Left renal pelvis (tissue), 4 donors: ENCODE results near the gene BTG2. TPM values are rescaled to one million over a fixed set of nuclear protein-coding genes. Genes with fewer than 3 reads are reported as not detected.

Experiments
- DNase-seq, 4 donors: peaks; one replicate each; pipeline ENCODE4 v3.0.0-alpha.2; 2013; ENCODE audit warnings: low read depth in 4 of 4, low spot score in 3 of 4
- polyA plus RNA-seq, 4 donors: library from polyadenylated mRNA; unstranded; fragments of 120-200 nt; gene quantifications; one replicate each; pipeline ENCODE4 v1.2.1, GENCODE V29; 2013; ENCODE audit not compliant: insufficient read length in 4 of 4

The BTG2 gene
- polyA plus RNA-seq, 4 donors: 103 to 223 (median 144) TPM

DNA sequence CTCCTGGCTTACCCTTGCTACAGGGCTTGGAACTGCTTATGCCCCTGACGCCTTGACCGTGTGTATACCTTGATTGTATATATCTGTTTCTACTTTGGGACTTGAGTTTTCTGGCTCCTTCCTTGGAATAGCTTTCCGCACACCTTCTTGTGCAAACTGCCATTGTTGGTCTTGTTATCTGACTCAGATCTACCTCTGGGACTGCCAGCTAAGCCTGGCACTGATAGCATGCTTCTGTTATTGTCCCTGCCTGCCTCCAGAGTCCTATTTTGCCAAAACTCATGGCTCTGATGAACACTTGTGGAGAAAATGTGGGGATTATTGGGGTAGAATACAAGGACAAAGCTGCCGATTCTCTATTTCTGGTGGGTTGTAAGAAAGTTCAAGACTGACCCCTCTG, 30.2 kb downstream of the BTG2 start:
- DNase-seq: no peak

- no peak for DNase-seq
These were observed 30.8 kb downstream of the BTG2 start for GRCh38 chr1:203336097-203336496.

DNA sequence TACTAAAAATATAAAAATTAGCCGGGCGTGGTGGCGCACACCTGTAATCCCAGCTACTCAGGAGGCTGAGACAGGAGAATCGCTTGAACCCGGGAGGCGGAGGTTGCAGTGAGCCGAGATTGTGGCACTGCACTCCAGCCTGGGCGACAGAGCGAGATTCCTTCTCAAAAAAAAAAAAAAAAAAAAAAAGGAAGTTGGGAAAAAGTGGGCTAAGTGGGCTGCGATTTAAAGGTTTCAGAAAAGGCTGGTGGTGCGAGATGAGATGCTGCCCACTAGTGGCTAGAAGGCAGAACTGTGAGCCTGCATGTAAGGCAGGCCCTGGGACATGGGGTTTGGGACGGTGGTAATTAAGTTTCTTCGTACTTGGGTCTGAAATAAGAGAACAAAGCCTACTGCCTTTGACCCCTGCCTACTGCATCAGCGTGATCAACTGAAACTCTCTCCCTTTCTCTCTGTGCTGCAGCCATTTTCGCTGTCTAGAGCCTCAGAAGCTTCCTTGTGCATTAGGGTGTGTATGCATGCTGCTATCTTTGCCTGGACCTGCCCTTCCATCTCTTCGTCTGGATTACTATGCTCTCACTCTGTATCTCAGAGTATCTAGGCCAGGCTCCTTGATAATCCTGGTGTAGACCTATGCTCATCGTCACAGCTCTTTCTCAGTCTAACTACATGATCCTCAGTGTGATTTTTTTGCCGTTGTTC, 33.2 kb downstream of the BTG2 start:
- no peak for DNase-seq

GRCh38 chr1:203340112-203340790, 34.9 kb downstream of the BTG2 start:
- no peak for DNase-seq

- no peak for DNase-seq
These were observed 37.0 kb downstream of the BTG2 start for GRCh38 chr1:203342192-203342940.

- no peak for DNase-seq
These were observed 38.8 kb downstream of the BTG2 start for GRCh38 chr1:203343956-203344754.

DNA sequence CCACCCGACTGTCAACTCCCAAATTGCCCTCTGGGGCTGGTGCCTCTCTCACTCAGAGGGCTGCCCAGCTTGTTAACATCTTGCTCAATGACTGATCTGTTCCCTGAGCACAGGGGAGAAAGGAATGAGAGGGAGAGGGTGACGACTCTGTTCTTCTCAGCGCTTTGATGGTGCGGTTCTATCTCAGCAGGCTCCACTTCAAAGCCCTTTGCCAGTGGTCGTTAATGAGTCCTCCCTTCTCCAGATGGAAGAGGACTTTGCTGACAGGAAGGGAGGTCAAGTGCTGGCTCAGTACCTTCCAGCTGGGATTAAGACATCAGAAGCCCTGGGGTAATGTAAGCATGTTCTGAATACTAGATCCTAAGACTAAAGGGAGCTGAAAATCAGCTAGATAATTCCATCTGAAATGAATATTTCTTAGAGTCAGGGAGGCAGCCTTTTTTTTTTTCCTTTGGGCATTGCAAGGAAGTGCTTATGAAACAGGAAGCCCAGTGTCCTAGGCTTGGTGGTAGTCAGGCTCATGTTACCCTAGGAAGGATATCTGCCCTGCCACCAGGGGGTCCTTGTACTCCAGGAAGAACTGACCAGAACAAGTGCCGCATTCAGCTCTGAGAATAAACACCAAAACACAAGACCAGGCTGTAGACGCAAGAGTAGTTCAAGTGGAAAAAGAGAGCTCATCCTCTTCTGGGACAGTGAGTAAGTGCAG, 40.9 kb downstream of the BTG2 start:
- DNase-seq: no peak

- no peak for DNase-seq
These were observed 41.4 kb downstream of the BTG2 start for GRCh38 chr1:203346769-203347102.

DNA sequence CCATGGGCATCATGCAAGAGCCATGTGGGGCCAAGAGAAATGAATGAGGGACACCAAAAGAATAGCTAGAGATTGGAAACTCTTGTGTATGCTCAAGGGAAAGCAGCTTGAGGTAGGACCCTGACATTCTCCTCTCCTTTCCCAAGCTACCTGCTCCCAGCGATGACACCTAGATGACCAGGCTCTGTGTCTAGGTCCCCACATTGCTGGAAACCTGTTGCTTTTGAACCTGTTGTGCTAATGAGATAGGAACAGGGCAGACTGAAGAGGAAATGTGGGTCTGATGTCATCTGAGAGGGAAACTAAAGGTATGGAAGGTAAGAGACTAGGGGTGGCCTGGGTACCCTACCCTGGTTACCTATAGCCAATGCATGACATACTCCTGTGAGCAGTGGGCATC, 43.8 kb downstream of the BTG2 start:
- DNase-seq: no peak

DNA sequence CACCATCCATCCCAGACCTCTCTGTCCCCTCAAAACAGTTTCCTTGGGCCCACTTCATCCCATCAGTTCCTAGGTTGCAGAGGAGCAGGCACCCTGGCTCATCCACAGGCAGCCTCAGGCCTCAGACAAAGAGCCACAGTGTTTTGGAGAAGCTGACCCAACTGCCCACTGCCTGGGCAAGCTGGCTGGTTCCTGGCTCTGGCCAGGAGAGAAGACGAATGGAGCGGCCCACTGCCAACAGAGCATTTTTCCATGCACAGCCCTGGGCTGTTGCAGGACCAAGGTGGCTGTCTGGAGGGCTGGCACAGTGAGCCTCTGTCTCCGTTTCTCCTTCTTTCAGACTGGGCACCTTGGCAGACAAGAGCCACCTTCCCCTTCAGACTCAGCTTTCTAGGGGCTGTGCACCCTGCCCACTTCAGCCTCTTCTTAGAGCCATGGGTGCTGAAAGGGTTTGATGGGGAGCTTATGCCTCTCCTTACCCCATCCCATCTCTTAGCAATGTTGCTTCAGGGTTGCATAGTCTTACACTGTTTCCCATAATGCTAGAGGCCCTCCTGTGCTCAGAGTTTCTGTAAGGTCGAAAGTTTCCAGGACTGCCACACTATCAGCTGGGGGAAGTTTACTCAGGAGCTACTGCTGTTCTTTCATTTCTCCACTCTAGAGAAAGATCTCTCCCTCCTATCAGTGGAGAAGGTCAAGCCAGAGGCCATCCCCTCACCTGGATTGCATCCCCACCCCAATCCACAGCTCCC, 44.6 kb downstream of the BTG2 start:
- no peak for DNase-seq

DNA sequence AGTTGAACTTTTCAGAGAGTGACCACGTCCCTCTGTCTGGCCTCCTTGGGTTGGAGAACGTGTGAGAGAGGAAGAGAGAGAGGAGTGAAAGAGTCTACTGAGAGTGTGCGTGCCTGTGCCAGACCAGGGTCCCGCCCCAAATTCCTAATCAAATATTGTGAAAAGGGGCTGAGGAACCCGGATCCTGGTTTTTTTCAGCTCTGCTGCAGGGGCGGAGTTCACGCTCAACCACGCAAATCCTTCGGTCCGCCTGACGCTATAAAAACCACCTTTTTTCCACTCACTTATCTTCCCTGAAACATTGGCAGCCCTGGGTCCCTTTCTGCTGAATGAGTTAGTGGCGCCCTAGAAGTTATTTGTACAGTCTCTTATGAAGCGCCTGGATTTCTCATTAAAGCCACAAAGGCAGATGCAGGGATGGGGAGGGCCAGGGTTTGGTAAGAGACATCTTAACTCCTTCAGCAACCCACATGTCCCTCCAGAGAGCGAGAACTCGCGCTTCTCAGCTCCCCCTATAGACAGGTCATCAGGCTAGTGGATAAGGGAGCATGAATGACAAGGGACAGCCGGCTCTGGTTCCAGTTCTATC, 45.8 kb downstream of the BTG2 start, which contains the start of gene FMOD:
Gene FMOD, minus strand, starts transcription at position 86 of the 589 bp plus-strand sequence. CDS start 2,852 bp downstream, outside the sequence.
- DNase-seq: peak in 1 of 4 donors; percentile 48

- DNase-seq: no peak
These were observed 48.2 kb downstream of the BTG2 start for GRCh38 chr1:203353486-203353885.

GRCh38 chr1:203354246-203354645, 48.9 kb downstream of the BTG2 start:
- no peak for DNase-seq

DNA sequence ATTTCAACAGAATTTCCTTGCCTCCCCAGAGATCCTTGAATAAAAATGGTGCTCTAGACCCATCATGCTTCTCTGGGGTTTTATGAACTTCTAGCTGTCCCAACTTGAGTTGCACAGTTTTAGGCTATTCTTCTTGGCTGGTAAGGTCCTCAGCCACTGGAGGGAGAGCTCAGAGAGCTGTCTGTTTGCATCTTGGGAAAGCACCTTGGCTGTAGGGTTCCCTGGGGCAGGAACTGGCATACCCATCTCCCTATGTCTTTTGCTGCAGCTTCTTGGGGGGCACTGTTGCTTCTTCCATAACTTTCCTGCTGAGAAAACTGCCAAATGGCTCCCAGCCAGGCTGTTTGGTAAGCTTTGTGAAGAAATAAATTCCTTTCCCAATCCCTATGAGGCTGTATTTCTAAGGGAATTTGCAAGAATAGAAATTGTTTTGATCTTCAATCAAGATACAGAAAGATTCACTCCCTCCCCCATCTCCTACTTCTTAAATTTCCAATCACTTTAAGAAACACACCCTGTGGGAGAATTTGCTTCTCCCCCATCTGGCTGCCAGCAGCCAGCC, 53.8 kb downstream of the BTG2 start:
- no peak for DNase-seq

Other genes with a start within 250 kb of the BTG2 start
- gene MYOG, start 219.5 kb upstream of the BTG2 start, polyA plus RNA-seq: under 1 TPM; 0.10 to 0.23 (median 0.15) TPM
- 1 to 10 TPM; 1.6 to 6.8 (median 4.4) TPM for gene ADORA1, start 177.8 kb upstream of the BTG2 start, polyA plus RNA-seq
- under 1 TPM; 0.07 to 0.24 (median 0.16) TPM for gene MYBPH, start 129.7 kb upstream of the BTG2 start, polyA plus RNA-seq
- gene CHI3L1, start 118.8 kb upstream of the BTG2 start, polyA plus RNA-seq: 10 to 100 TPM in 2 of 4 donors, 1 to 10 TPM in 1, under 1 TPM in 1; 0.71 to 12.3 (median 9.7) TPM
- under 1 TPM; 0.04 to 0.15 (median 0.08) TPM for gene CHIT1, start 75.8 kb upstream of the BTG2 start, polyA plus RNA-seq
- gene FMOD, start 45.6 kb downstream of the BTG2 start, polyA plus RNA-seq: 100 to 1,000 TPM in 1 of 4 donors, 10 to 100 TPM in 3; 37.1 to 291 (median 61.4) TPM
- gene PRELP, start 170.3 kb downstream of the BTG2 start, polyA plus RNA-seq: 10 to 100 TPM in 1 of 4 donors, 1 to 10 TPM in 3; 1.8 to 66.6 (median 7.9) TPM
- under 1 TPM in 1 of 4 donors, not detected in 3; 0.11 TPM for gene OPTC, start 188.6 kb downstream of the BTG2 start, polyA plus RNA-seq